HG03558 (cell line): ENCODE measurements around the gene SMAD1.

Experiments
- ATAC-seq: cut with Tn5 transposase; IDR thresholded peaks from one replicate; pipeline ENCODE4 v1.9.1; 2021; ENCODE audit warnings: moderate number of reproducible peaks; ENCODE audit not compliant: unreplicated experiment; ENCODE audit errors: extremely low read depth

The SMAD1 gene

DNA sequence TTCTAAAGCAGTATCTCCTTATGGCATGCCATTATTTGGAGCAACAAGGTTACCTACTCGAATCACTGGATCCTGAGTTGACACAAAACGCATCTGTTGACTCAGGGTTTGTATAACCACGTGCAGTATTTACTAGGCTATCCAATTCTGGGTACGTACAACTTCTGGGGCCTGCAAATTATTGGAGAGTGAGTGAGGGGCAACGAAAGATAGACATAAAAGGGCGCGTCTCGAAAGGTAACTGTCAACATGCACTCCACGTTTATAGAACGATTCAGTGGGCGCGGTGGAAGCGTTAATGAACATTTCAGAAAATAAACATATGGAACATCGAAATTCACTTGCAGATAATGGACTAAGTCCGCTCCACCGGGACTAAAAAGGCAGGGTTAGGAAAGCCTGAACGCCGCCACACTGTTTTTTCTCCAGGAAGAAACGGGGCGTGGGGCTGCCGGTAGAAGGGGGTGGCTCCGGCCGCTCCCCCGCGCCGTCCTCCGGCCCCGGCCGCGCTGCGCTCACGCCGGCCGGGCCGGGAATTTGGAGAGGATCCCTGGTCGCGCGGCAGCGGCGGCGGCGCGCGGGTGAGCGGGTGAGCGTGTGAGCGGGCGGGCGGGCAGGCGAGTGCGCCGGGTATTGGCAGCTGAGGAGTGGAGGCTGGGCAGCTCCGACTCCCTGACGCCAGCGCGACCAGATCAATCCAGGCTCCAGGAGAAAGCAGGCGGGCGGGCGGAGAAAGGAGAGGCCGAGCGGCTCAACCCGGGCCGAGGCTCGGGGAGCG, at the start of gene SMAD1:
Gene SMAD1, plus strand, starts transcription at position 690 of the 778 bp plus-strand sequence. CDS start 32,761 bp downstream, outside the sequence.
- no peak for ATAC-seq

GRCh38 chr4:145433684-145434083, 48.0 kb upstream of the SMAD1 start:
- ATAC-seq, result no peak

DNA sequence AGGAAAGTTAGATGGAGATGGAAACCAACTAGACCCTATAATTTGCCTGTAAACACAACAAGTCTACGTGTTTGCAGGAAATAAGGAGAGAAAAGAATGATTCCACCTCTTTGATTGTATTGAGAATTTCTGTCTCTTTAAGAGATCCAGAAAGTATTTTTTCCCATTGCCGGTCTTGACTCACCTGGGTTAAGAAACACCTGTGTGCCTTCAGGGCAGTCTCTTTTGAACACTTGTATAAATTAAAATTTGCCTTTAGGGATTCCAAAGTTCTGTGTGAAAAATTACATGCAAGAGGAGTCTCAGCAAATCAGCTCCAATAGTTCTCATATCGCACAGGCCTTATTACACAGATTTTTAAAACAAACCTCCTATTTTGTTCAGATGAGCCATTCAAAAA, 46.0 kb upstream of the SMAD1 start:
- no peak for ATAC-seq

GRCh38 chr4:145436114-145436513, 45.5 kb upstream of the SMAD1 start:
- no peak for ATAC-seq

- ATAC-seq, result no peak
Measured at GRCh38 chr4:145436796-145437195, 44.9 kb upstream of the SMAD1 start.

GRCh38 chr4:145437466-145437865, 44.2 kb upstream of the SMAD1 start:
- no peak for ATAC-seq

DNA sequence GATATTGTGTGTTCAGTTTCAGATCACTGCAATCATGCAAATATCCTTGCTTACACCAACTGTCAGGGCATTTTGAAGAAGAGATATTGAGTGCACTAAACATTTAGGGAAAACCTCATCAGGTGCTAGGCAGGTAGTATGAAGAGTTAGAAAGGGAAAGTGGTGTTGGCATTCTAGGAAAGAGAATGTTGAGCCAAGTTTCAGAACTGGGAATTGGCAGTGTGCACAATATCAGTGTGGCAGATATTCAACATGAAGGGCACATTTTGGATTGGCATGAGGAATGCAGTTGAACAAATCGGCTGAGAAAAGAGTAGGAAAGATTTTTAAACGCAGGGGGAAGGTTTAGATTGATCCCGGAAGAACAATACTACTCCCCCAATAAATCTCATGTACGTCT, 43.4 kb upstream of the SMAD1 start:
- no peak for ATAC-seq

DNA sequence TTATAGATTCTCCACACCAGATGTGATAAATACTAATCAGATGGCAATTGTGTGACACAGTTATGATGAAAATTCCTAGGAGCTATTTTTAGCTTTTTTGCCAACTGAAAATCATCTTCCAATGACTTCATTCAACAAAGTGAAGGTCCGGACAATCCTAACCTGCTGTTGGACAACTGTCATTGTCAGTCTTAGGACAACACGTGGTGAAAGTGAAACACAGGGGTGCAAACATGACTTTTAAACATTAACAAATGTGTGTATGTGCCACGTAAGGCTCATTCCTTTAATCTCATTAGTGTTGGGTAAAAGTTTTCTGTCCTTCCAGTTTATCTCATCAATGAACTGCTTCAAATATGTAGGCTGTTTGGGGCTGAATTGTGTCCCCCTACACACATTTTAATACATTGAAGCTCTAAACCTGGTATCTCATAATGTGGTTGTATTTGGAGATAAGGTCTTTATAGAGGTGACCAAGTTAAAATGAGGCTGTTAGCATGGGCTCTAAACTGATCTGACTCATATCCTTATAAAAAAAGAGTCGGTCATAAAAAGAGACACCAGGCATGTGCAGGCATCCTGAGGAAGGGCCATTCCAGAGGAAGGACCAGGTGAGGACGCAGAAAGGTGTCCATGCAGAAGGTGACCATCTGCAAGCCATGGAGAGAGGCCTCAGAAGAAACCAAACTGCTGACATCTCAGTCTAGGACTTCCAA, 41.2 kb upstream of the SMAD1 start:
- ATAC-seq, result no peak

DNA sequence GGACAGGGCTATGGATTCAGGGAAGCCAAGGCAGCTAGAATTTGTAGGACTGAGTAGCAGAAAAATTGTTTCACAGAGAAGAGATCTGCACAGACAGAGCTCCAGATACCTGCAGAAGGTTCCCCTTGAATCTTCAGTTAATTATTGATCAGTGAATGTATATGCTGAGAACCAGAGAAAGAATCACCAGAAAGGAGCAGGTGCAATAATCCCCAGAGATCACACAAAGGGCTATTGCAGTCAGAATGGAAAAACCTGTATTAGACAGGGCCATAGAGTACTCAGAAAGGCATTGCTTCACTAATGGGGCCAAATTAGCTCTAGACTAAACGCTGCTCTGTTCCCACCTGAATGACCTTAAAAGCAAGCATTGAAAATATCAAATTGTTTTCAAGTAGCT, 35.5 kb upstream of the SMAD1 start:
- peak; percentile 84 for ATAC-seq

GRCh38 chr4:145451895-145452294, 29.8 kb upstream of the SMAD1 start:
- no peak for ATAC-seq

DNA sequence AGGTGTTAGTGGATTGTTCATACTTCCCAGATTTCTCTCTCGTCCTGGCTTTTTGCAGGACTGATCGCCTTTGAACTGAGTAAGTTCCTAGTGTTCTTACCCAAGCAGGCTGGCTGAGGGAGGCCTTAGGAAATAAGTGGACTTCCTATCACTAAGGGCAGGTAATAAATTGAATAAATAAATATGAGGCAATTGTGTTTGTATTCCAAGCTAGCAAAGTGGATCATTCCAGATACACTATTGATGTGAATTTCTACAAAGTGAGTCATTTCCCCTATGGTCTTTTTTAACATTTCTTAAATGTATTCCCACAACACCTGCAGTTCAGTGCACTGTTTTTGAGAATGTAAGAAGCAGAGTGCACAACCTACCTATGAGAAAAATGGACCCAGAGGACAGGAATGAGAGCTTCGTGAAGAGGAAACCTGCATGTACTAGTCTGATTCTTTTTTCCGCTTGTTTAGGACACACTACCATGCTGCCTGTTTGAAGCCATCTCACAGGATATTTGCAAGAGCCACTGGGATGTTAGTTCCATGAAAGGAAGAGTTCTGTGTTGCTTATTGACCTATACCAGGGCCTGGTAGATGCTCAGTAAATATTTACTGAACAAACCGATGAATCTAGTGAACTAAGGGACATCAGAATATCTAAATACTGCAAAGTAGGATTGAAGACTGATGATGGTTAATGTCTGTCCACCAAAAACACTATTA, 29.0 kb upstream of the SMAD1 start:
- no peak for ATAC-seq

- ATAC-seq, result no peak
Measured at GRCh38 chr4:145453163-145453520, 28.5 kb upstream of the SMAD1 start.

- ATAC-seq, result no peak
Measured at GRCh38 chr4:145473203-145473602, 8.4 kb upstream of the SMAD1 start.

DNA sequence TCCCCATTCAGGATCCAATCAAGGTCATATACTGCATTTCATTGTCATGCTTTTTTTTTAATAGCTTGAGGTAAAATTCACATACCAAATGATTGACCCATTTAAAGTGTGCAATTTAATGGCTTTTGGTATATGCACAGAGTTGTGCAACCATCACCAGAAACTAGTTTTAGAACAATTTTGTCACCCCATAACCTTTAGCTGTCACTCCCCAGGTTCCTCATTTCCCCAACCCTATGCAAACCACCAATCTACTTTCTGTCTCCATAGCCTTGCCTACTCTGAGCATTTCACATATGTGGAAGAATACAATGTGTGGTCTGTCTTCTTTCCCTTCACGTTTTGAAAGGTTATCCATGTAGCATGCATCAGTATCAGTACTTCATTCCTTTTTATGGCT, 1.4 kb upstream of the SMAD1 start:
- no peak for ATAC-seq

- no peak for ATAC-seq
Measured at GRCh38 chr4:145481942-145482208, 222 bp downstream of the SMAD1 start.

GRCh38 chr4:145482209-145483037, 770 bp downstream of the SMAD1 start:
- no peak for ATAC-seq

- no peak for ATAC-seq
Measured at GRCh38 chr4:145483514-145483913, 1.9 kb downstream of the SMAD1 start.

- no peak for ATAC-seq
Measured at GRCh38 chr4:145484225-145484846, 2.7 kb downstream of the SMAD1 start.

DNA sequence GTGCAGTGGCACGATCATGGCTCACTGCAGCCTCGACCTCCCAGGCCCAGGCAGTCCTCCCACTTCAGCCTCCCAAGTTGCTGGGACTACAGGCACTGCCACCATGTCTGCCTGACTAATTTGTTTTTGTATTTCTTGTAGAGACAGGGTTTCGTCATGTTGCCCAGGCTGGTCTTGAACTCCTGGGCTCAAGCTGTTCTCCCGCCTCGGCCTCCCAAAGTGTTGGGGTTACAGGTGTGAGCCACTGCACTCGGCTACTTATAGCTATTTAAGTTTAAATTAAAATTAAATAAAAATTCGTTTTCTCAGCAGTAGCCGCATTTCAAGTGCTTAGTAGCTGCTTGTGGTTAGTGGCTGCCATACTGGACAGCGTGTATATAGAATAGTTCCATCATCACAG, 3.5 kb downstream of the SMAD1 start:
- no peak for ATAC-seq

DNA sequence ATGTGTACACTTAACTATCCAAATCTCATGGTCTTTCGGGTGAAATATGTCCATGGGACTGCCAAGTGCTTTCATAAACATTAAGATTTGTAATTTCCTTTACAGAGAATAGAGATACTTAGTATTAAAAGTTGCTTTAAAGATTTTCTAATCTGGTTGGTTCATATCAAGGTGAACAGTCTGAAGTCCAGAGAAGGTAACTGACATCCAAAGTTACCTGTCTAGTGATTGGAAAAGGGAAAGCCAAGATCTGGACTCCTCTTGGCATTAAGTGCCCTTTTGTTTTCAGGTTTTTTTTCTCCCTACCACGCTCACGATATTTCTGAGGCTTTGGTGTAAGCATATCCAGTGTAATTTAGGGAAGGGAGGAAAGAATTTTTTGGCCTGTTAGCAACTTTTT, 5.0 kb downstream of the SMAD1 start:
- ATAC-seq, result no peak
